ENCODE data around the gene AQP7. TPM values are rescaled to one million over a fixed set of nuclear protein-coding genes. Genes with fewer than 3 reads are reported as not detected.

Gene AQP7
- total RNA-seq, 1 experiment from 2014 or later: not detected

DNA sequence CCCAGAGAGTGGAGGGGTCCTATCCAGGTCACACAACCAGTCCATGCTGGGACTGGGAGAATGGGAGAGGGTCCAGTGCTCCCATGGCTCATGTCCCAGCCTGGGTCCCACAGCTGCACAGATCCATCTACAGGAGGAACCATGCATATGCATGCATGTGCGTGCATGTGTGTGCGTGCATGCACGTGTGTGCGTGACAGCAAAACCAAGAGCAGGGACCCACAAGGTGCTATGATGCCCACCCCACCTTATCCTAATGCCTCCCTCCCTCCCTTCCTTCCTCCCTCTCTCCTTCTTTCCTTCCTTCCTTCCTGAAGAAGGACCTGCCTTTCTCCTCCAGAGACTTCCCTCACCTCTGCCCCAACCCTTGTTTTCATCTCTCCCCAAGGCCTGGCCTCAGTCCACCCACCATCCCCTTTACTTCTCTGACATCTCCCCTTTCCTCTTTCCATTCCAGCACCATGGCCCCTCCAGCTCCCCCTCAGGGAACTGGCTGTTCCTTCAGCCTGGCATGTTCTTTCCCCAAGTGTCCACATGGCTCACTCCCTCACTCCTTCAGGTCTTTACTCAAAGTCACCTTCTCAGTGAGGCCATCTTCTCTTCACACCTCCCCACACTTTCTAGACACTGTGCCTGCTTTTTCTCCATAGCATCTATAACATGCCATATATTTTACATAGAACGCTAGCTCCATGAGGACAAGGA, 21.8 kb downstream of the AQP7 start:
- Histone ChIP-seq H3K4me3 (ENCODE audit: low read length) (no peak overlapping the region), H3K27ac (ENCODE audit: low read length) (no peak overlapping the region), H3K4me1 (ENCODE audit: insufficient read depth, low read length) (no peaks in the 10 kb centered on the region), H3K9ac (ENCODE audit: low read length) (no peak overlapping the region), H3K9me3 (ENCODE audit: low read length) (no peaks in the 10 kb centered on the region), H3K79me2 (ENCODE audit: low read length) (no peaks in the 10 kb centered on the region), H3K4me2 (ENCODE audit: low read length) (no peak overlapping the region), H3K27me3 (ENCODE audit: low read length) (no peaks in the 10 kb centered on the region), H2AFZ (ENCODE audit: low read length) (no peak overlapping the region), H3F3A (ENCODE audit: low read length, unreplicated experiment) (no peaks in the 10 kb centered on the region), H4K20me1 (ENCODE audit: low read length) (no peaks in the 10 kb centered on the region), H3K36me3 (ENCODE audit: low read depth, low read length) (no peaks in the 10 kb centered on the region), H3K9me2 (replicated peaks; ENCODE audit: low read length) (no peaks in the 10 kb centered on the region)
- POLR2A ChIA-PET (ENCODE audit: unreplicated experiment): no interaction called here
- BruUV-seq (replicated peaks): no TSS peak
- DNase-seq (no peak), ATAC-seq (no peak)
- TF ChIP-seq EZH2 (IDR thresholded peaks at IDR 0.05; ENCODE audit: low read length, unreplicated experiment) (no peak), EZH2phosphoT487 (IDR thresholded peaks at IDR 0.05; ENCODE audit: borderline replicate concordance, low read length) (no peak)
- TF ChIP-seq, protein P1, sequence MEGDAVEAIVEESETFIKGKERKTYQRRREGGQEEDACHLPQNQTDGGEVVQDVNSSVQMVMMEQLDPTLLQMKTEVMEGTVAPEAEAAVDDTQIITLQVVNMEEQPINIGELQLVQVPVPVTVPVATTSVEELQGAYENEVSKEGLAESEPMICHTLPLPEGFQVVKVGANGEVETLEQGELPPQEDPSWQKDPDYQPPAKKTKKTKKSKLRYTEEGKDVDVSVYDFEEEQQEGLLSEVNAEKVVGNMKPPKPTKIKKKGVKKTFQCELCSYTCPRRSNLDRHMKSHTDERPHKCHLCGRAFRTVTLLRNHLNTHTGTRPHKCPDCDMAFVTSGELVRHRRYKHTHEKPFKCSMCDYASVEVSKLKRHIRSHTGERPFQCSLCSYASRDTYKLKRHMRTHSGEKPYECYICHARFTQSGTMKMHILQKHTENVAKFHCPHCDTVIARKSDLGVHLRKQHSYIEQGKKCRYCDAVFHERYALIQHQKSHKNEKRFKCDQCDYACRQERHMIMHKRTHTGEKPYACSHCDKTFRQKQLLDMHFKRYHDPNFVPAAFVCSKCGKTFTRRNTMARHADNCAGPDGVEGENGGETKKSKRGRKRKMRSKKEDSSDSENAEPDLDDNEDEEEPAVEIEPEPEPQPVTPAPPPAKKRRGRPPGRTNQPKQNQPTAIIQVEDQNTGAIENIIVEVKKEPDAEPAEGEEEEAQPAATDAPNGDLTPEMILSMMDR (conservative IDR thresholded peaks at IDR 0.05; ENCODE audit: low read depth, low read length): no peak
- CTCF ChIA-PET: no interaction called here
- intact Hi-C loops (cut with micrococcal nuclease): no loop called here

DNA sequence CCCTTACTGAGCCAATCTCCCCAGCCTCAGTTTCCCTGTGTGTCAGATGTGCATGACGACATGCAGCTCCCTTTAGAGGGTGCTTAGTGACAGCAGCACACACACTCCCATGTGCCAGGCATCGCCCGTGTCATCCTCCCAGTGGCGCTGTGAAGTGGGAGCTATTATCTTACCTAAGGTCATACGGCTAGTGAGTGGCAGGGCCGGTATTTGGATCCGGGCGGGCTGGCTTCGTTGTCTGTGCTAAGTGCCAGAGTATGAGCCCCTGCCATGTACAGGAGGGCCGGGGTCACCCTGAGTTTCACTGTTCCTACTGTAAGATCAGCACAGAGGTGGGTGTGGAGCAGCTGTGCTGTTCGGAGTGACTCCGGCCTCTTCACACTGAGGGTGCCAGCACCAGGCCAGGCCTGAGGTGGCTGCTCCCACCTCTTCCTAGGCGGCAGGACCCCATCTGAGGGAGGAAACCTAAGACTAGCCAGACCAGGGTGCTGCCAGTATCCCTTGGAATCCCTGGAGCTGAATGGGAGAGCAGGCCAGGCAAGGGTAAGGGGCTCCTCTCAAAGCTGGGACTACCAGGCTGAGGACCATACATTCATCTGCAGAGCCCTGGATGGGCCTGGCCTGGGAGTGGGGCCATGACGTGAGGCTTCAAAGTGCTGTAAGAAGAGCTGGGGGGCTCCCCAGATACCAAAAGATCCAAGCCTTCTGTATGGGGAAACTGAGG, 22.5 kb downstream of the AQP7 start:
- H3K36me3 ChIP-seq (ENCODE audit: low read depth, low read length): no peaks in the 10 kb centered on the region
- H3F3A ChIP-seq (ENCODE audit: low read length, unreplicated experiment): no peaks in the 10 kb centered on the region
- CTCF ChIA-PET: no interaction called here
- H3K4me1 ChIP-seq (ENCODE audit: insufficient read depth, low read length): peaks cover 5% of the 10 kb centered on the region; the same call in 1 of the 2 replicates
- POLR2A ChIA-PET (ENCODE audit: unreplicated experiment): no interaction called here
- DNase-seq (no peak), ATAC-seq (no peak)
- BruUV-seq (replicated peaks): no TSS peak
- no peak overlapping the region for H3K27ac ChIP-seq (ENCODE audit: low read length)
- no peak overlapping the region for H3K4me2 ChIP-seq (ENCODE audit: low read length)
- H3K9me3 ChIP-seq (ENCODE audit: low read length): no peaks in the 10 kb centered on the region
- no peak overlapping the region for H2AFZ ChIP-seq (ENCODE audit: low read length)
- TF ChIP-seq, protein P1 (conservative IDR thresholded peaks at IDR 0.05; ENCODE audit: low read depth, low read length): no peak
- TF ChIP-seq EZH2phosphoT487 (IDR thresholded peaks at IDR 0.05; ENCODE audit: borderline replicate concordance, low read length): no peak
- H3K79me2 ChIP-seq (ENCODE audit: low read length): no peaks in the 10 kb centered on the region
- intact Hi-C loops (cut with micrococcal nuclease): no loop called here
- no peak overlapping the region for H3K9ac ChIP-seq (ENCODE audit: low read length)
- H4K20me1 ChIP-seq (ENCODE audit: low read length): no peaks in the 10 kb centered on the region
- H3K9me2 ChIP-seq (replicated peaks; ENCODE audit: low read length): no peaks in the 10 kb centered on the region
- H3K27me3 ChIP-seq (ENCODE audit: low read length): no peaks in the 10 kb centered on the region
- H3K4me3 ChIP-seq (ENCODE audit: low read length): no peak overlapping the region
